NB4 (cell line): Measurements from ENCODE around the gene LRRN1.

Experiments
- MAX ChIP-seq: IDR thresholded peaks from 2 replicates; pipeline ENCODE4 v1.6.1; 2011; ENCODE audit warnings: low read depth, low read length
- TF ChIP-seq, protein P1 (sequence below): IDR thresholded peaks from one replicate; pipeline ENCODE4 v1.5.1; 2012; ENCODE audit warnings: low read depth, low read length

DNA sequence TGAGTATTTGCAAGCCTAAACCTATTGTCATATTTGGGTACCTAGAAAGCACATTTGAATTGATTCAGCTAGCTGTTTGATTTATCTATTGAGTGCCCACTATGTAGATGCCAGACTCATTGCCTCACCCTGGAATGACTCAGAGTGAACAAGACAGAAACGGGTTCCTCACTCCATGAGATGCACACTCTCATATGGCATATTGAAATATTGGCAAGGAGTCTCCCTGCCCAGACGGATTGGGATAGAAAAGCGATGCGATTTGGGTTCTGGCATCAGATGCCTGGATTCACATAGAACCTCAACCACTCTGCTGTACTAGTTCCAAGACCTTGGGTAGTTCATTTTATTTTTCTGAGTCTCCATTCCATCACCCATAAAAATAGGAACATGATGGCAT, 22.5 kb downstream of the LRRN1 start:
- TF ChIP-seq, protein P1, sequence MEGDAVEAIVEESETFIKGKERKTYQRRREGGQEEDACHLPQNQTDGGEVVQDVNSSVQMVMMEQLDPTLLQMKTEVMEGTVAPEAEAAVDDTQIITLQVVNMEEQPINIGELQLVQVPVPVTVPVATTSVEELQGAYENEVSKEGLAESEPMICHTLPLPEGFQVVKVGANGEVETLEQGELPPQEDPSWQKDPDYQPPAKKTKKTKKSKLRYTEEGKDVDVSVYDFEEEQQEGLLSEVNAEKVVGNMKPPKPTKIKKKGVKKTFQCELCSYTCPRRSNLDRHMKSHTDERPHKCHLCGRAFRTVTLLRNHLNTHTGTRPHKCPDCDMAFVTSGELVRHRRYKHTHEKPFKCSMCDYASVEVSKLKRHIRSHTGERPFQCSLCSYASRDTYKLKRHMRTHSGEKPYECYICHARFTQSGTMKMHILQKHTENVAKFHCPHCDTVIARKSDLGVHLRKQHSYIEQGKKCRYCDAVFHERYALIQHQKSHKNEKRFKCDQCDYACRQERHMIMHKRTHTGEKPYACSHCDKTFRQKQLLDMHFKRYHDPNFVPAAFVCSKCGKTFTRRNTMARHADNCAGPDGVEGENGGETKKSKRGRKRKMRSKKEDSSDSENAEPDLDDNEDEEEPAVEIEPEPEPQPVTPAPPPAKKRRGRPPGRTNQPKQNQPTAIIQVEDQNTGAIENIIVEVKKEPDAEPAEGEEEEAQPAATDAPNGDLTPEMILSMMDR = no peak
- no peak for TF ChIP-seq MAX
